ENCODE results near the gene EDIL3. TPM values are rescaled to one million over a fixed set of nuclear protein-coding genes. Genes with fewer than 3 reads are reported as not detected.

Gene EDIL3
- total and polyA plus RNA-seq, 9 of the 15 experiments (the other 6 are each of a cell fraction or from before 2014, with no cell fraction given) = 0.09 TPM; not detected in 8

DNA sequence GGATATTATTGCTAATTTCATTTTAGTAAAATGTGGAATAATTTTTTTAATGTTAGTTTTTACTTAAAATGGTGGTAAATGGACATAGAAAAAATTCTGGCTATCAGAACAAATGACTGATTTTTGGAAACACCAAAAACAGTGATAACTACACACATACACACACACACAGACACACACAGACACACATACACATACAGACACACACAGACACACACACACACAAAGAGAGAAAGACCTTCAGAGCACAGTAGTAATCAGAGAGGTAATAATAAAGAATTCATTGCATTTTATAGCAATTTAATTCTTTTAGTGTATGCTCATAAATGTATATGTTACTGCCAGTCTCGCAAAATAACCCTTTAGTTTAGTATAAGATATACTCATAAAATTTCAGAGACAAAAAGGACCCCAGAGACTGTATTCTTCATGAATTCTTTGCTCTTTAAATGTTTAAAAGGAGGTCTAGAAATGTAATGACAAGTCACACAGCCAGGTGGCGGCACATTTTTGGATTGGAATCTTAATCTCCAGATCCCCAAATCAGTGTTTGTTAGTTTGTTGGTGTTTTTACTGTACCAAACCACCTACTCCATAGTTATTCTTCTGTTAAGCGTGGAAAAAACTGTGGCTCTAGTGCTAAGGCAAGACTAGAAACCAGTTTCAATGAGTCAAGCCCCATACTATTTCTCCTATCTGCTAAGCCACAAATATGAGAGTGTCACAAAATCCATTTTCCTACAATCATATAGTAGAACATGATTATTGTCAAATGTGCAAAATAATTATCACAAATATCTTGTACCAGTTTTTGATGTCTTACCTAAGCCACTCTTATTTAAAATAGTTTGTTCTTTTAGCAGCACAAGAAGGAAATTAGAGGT lies 109.9 kb downstream of the EDIL3 start:
- WGBS (ENCODE audit: insufficient coverage, low coverage, missing lambda C conversion rate) = 0% methylated on average over 3 of the region's 3 CpGs
- intact Hi-C loops (cut with micrococcal nuclease) = no loop called here
- CTCF ChIA-PET (ENCODE audit: low intra/inter-chr PET ratio) = no interaction called here
- Histone ChIP-seq H3K9me3 (replicated peaks; ENCODE audit: control insufficient read depth, insufficient read depth, low read depth, low read length) (no peaks in the 10 kb centered on the region), H3K4me2 (ENCODE audit: insufficient read depth, low read length) (no peak overlapping the region), H3K4me3 (no peak overlapping the region), H3K4me1 (replicated peaks in 1 of 2; ENCODE audit: control insufficient read depth in 2 of 2, insufficient read depth in 2 of 2, low read length in 2 of 2) (no peaks in the 10 kb centered on the region), H3K27me3 (ENCODE audit: control insufficient read depth in 2 of 2, insufficient read depth in 2 of 2, low read length in 2 of 2) (no peaks in the 10 kb centered on the region), H2AFZ (ENCODE audit: low read depth, low read length) (no peak overlapping the region), H3K27ac (ENCODE audit: extremely low read depth, low read depth, low read length) (no peak overlapping the region), H3K9me1 (ENCODE audit: control insufficient read depth, insufficient read depth, low read length) (no peaks in the 10 kb centered on the region), H3K36me3 (ENCODE audit: control insufficient read depth, insufficient read depth, low read length) (no peaks in the 10 kb centered on the region), H3K79me2 (ENCODE audit: control insufficient read depth, insufficient read depth, low read length) (no peaks in the 10 kb centered on the region), H4K20me1 (replicated peaks; ENCODE audit: control insufficient read depth, insufficient read depth, low read length) (no peaks in the 10 kb centered on the region), H3K9ac (ENCODE audit: insufficient read depth in 1 of 2, low read depth in 2 of 2, low read length in 2 of 2) (no peak overlapping the region)
- TF ChIP-seq, protein P1, sequence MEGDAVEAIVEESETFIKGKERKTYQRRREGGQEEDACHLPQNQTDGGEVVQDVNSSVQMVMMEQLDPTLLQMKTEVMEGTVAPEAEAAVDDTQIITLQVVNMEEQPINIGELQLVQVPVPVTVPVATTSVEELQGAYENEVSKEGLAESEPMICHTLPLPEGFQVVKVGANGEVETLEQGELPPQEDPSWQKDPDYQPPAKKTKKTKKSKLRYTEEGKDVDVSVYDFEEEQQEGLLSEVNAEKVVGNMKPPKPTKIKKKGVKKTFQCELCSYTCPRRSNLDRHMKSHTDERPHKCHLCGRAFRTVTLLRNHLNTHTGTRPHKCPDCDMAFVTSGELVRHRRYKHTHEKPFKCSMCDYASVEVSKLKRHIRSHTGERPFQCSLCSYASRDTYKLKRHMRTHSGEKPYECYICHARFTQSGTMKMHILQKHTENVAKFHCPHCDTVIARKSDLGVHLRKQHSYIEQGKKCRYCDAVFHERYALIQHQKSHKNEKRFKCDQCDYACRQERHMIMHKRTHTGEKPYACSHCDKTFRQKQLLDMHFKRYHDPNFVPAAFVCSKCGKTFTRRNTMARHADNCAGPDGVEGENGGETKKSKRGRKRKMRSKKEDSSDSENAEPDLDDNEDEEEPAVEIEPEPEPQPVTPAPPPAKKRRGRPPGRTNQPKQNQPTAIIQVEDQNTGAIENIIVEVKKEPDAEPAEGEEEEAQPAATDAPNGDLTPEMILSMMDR (IDR thresholded peaks at IDR 0.05 in 2 of 3, conservative IDR thresholded peaks at IDR 0.05 in 1 of 3; ENCODE audit: insufficient read depth in 2 of 3, low read depth in 1 of 3, low read length in 3 of 3) = peak in 1 of 3 experiments; percentile 18; a peak in 1 of 6 replicates
- no peak for TF ChIP-seq ZNF263 (CRISPR knock-in tag; IDR thresholded peaks at IDR 0.05; ENCODE audit: borderline replicate concordance)
- TF ChIP-seq, protein P2, sequence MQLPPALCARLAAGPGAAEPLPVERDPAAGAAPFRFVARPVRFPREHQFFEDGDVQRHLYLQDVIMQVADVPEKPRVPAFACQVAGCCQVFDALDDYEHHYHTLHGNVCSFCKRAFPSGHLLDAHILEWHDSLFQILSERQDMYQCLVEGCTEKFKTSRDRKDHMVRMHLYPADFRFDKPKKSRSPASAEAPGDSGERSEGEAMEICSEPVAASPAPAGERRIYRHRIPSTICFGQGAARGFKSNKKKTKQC (CRISPR knock-in tag; IDR thresholded peaks at IDR 0.05) = no peak
- no peak for TF ChIP-seq SRSF3 (IDR thresholded peaks at IDR 0.05; ENCODE audit: insufficient read depth, low read length)
- no peak for TF ChIP-seq HDAC6 (IDR thresholded peaks at IDR 0.05; ENCODE audit: low read depth, low read length)
- no peak for TF ChIP-seq POLR2AphosphoS2 (IDR thresholded peaks at IDR 0.05; ENCODE audit: low read length)
- TF ChIP-seq RAD21 (CRISPR knock-in tag; conservative IDR thresholded peaks at IDR 0.05 in 1 of 2, IDR thresholded peaks at IDR 0.05 in 1 of 2) = peak in 1 of 2 experiments; percentile 27; a peak in 2 of 4 replicates
- TF ChIP-seq XRCC3 (IDR thresholded peaks at IDR 0.05) = no peak
- DNase-seq (ENCODE audit: extremely low read depth in 1 of 4, low spot score in 3 of 4) = peak in 1 of 4 experiments; percentile 2
- ATAC-seq = no peak
- in situ Hi-C loops (cut with MboI) = no loop called here
- POLR2A ChIA-PET = no interaction called here
- no peak for FAIRE-seq
- BruUV-seq (replicated peaks) = no TSS peak

Measured in K562 (cell line).